SK-N-MC (cell line): Measurements from ENCODE around the gene TARBP2.

Source experiments
- DNase-seq: peaks from one replicate; pipeline ENCODE4 v3.0.0-alpha.2; 2011; ENCODE audit warnings: low read depth, low spot score
- H3K27ac ChIP-seq: fragments of 200-600 bp; sonication (generic); 2 replicates; pipeline ENCODE4 v1.5.1; 2016; ENCODE audit warnings: mixed run types
- H3K36me3 ChIP-seq: fragments of 200-600 bp; sonication (generic); 2 replicates; pipeline ENCODE4 v1.6.1; 2017; ENCODE audit warnings: antibody characterized with exemption, low read length, mixed read lengths; ENCODE audit not compliant: insufficient read depth
- H3K4me3 ChIP-seq: fragments of 200-600 bp; sonication (generic); 2 replicates; pipeline ENCODE4 v1.5.1; 2016
- H3K9ac ChIP-seq: fragments of 200-600 bp; sonication (generic); 2 replicates; pipeline ENCODE4 v1.8.0; 2017; ENCODE audit warnings: mixed run types, mixed read lengths; ENCODE audit not compliant: insufficient read length
- H3K9me3 ChIP-seq: fragments of 200-600 bp; sonication (generic); 2 replicates; pipeline ENCODE4 v1.6.1; 2017; ENCODE audit warnings: low read depth, mild to moderate bottlenecking, antibody characterized with exemption, low read length, moderate library complexity, mixed read lengths
- EZH2 ChIP-seq: fragments of 200-600 bp; sonication (generic); IDR thresholded peaks from one replicate; pipeline ENCODE4 v1.6.1; 2017; ENCODE audit warnings: antibody characterized with exemption
- FOXP2 ChIP-seq: optimal IDR thresholded peaks from 2 replicates; pipeline ENCODE3; 2011; ENCODE audit warnings: mild to moderate bottlenecking, moderate library complexity; ENCODE audit not compliant: insufficient read depth; ENCODE audit errors: extremely low read length, control extremely low read depth
- POLR2AphosphoS5 ChIP-seq: IDR thresholded peaks from 2 replicates; pipeline ENCODE4 v1.6.1; 2012; ENCODE audit warnings: mild to moderate bottlenecking, low read depth, low read length, borderline replicate concordance

TARBP2 gene

GRCh38 chr12:53500776-53501614 is at the start of gene TARBP2:
TARBP2 (plus strand) TSS chr12:53501283; CDS start chr12:53501409, 126 bp downstream.
- H3K36me3 ChIP-seq, result peaks cover 32% of the 10 kb centered on the region

GRCh38 chr12:53451661-53452158 is 49.4 kb upstream of the TARBP2 start, which contains the start of gene PCBP2:
PCBP2 (plus strand) TSS chr12:53452102; CDS start chr12:53454801, 2,699 bp downstream.
- DNase-seq, result peak; percentile 98
- Histone ChIP-seq H3K9me3 (no peaks in the 10 kb centered on the region), H3K36me3 (peaks cover 41% of the 10 kb centered on the region), H3K9ac (peak within 1 kb of the TSS; percentile 100), H3K27ac (peak within 1 kb of the TSS; percentile 98), H3K4me3 (peak within 1 kb of the TSS; percentile 99)
- TF ChIP-seq POLR2AphosphoS5 (peak; percentile 60), EZH2 (no peak)

More at GRCh38 chr12:53500776-53501614, at the start of gene TARBP2:
- Histone ChIP-seq H3K9me3 (no peaks in the 10 kb centered on the region), H3K9ac (peak within 1 kb of the TSS; percentile 99), H3K4me3 (peak within 1 kb of the TSS; percentile 99), H3K27ac (peak within 1 kb of the TSS; percentile 99)
- DNase-seq, result peak; percentile 99
- TF ChIP-seq EZH2 (no peak), FOXP2 (no peak), POLR2AphosphoS5 (peak; percentile 89)

- Histone ChIP-seq H3K9me3 (no peaks in the 10 kb centered on the region), H3K36me3 (peaks cover 48% of the 10 kb centered on the region), H3K9ac (peak overlapping the region; percentile 100), H3K4me3 (peak overlapping the region; percentile 99), H3K27ac (peak overlapping the region; percentile 98)
- no peak for DNase-seq
- TF ChIP-seq EZH2 (no peak), FOXP2 (no peak), POLR2AphosphoS5 (no peak; the same call in 1 of the 2 replicates)
Measured at GRCh38 chr12:53452159-53453077, 48.7 kb upstream of the TARBP2 start.

- no peak overlapping the region for H3K27ac ChIP-seq
- peaks cover 65% of the 10 kb centered on the region for H3K36me3 ChIP-seq
- TF ChIP-seq POLR2AphosphoS5, result no peak; the same call in 1 of the 2 replicates
- TF ChIP-seq EZH2, result no peak
- no peak for TF ChIP-seq FOXP2
- peak overlapping the region; percentile 99 for H3K4me3 ChIP-seq
- no peak for DNase-seq
- H3K9ac ChIP-seq, result peak overlapping the region; percentile 100
- no peaks in the 10 kb centered on the region for H3K9me3 ChIP-seq
Measured at GRCh38 chr12:53453953-53454640, 47.0 kb upstream of the TARBP2 start.

- TF ChIP-seq POLR2AphosphoS5 (no peak), EZH2 (no peak), FOXP2 (no peak)
- no peak for DNase-seq
- H3K9ac ChIP-seq, result no peak overlapping the region
- H3K9me3 ChIP-seq, result no peaks in the 10 kb centered on the region
- peak overlapping the region; percentile 99; the same call in 1 of the 2 replicates for H3K4me3 ChIP-seq
- peaks cover 71% of the 10 kb centered on the region for H3K36me3 ChIP-seq
- H3K27ac ChIP-seq, result no peak overlapping the region
Measured at GRCh38 chr12:53454707-53455106, 46.4 kb upstream of the TARBP2 start.

- no peak for DNase-seq
- H3K27ac ChIP-seq, result no peak overlapping the region
- peaks cover 92% of the 10 kb centered on the region for H3K36me3 ChIP-seq
- H3K9me3 ChIP-seq, result no peaks in the 10 kb centered on the region
- TF ChIP-seq FOXP2 (no peak), EZH2 (no peak), POLR2AphosphoS5 (0 out of 2 replicates have a peak, but pooled peaks have one; percentile 17)
- no peak overlapping the region for H3K9ac ChIP-seq
- no peak overlapping the region for H3K4me3 ChIP-seq
Measured at GRCh38 chr12:53456654-53457366, 44.3 kb upstream of the TARBP2 start.

GRCh38 chr12:53459097-53459496 is 42.0 kb upstream of the TARBP2 start:
- Histone ChIP-seq H3K4me3 (no peak overlapping the region), H3K9ac (no peak overlapping the region), H3K36me3 (peaks cover 100% of the 10 kb centered on the region), H3K9me3 (no peaks in the 10 kb centered on the region), H3K27ac (peak overlapping the region; percentile 30)
- TF ChIP-seq POLR2AphosphoS5 (no peak), EZH2 (no peak), FOXP2 (no peak)
- DNase-seq, result no peak
